GM18858 (cell line): ENCODE data around the gene MEGF6.
"Not testable (repeated sequence)": the region's sequence is repeated elsewhere in the genome, so short reads cannot be mapped to it uniquely, and the experiment has no call there.

Experiments
- ATAC-seq: cut with Tn5 transposase; IDR thresholded peaks from one replicate; pipeline ENCODE4 v1.9.1; 2021; ENCODE audit not compliant: unreplicated experiment

MEGF6 gene

GRCh38 chr1:3577711-3578432 lies 33.4 kb downstream of the MEGF6 start:
- ATAC-seq: no peak

GRCh38 chr1:3577300-3577699 lies 34.0 kb downstream of the MEGF6 start:
- no peak for ATAC-seq

- ATAC-seq: no peak
Observed at GRCh38 chr1:3575993-3576392, 35.3 kb downstream of the MEGF6 start.

- ATAC-seq: not testable (repeated sequence)
Observed at GRCh38 chr1:3575515-3575914, 35.8 kb downstream of the MEGF6 start.

GRCh38 chr1:3573500-3573899 lies 37.8 kb downstream of the MEGF6 start:
- ATAC-seq: no peak

- ATAC-seq: not testable (repeated sequence)
Observed at GRCh38 chr1:3572638-3573037, 38.7 kb downstream of the MEGF6 start.

- no peak for ATAC-seq
Observed at GRCh38 chr1:3571263-3571662, 40.0 kb downstream of the MEGF6 start.

- ATAC-seq: no peak
Observed at GRCh38 chr1:3570066-3570986, 41.0 kb downstream of the MEGF6 start.

GRCh38 chr1:3569436-3569835 lies 41.9 kb downstream of the MEGF6 start:
- ATAC-seq: no peak

- no peak for ATAC-seq
Observed at GRCh38 chr1:3568815-3569435, 42.4 kb downstream of the MEGF6 start.

- no peak for ATAC-seq
Observed at GRCh38 chr1:3566951-3567804, 44.1 kb downstream of the MEGF6 start.

- ATAC-seq: no peak
Observed at GRCh38 chr1:3566003-3566885, 45.1 kb downstream of the MEGF6 start.

- ATAC-seq: no peak
Observed at GRCh38 chr1:3564921-3565831, 46.1 kb downstream of the MEGF6 start.

- no peak for ATAC-seq
Observed at GRCh38 chr1:3563610-3564009, 47.7 kb downstream of the MEGF6 start.

GRCh38 chr1:3563125-3563524 lies 48.2 kb downstream of the MEGF6 start:
- no peak for ATAC-seq

- no peak for ATAC-seq
Observed at GRCh38 chr1:3562712-3563111, 48.6 kb downstream of the MEGF6 start.

GRCh38 chr1:3561702-3562101 lies 49.6 kb downstream of the MEGF6 start:
- no peak for ATAC-seq

GRCh38 chr1:3560981-3561380 lies 50.3 kb downstream of the MEGF6 start:
- ATAC-seq: no peak
